M059J (cell line): ENCODE measurements around the gene TIMM17B. TPM values are rescaled to one million over a fixed set of nuclear protein-coding genes. Genes with fewer than 3 reads are reported as not detected.
"Not testable (repeated sequence)": the region's sequence is repeated elsewhere in the genome, so short reads cannot be mapped to it uniquely, and the experiment has no call there.

ENCODE experiments used
- DNase-seq: peaks from one replicate; pipeline ENCODE4 v3.0.0-alpha.2; 2012; ENCODE audit warnings: low read depth
- total RNA-seq: library from RNA; depleted of rRNA; stranded (reverse); fragments of >200 nt; shearing (Covaris generic); gene quantifications from 2 replicates; pipeline ENCODE4 v1.2.3, GENCODE V29; 2014; rRNA removed

TIMM17B gene
- total RNA-seq, 1 experiment from 2014 or later = 90.8 TPM

DNA sequence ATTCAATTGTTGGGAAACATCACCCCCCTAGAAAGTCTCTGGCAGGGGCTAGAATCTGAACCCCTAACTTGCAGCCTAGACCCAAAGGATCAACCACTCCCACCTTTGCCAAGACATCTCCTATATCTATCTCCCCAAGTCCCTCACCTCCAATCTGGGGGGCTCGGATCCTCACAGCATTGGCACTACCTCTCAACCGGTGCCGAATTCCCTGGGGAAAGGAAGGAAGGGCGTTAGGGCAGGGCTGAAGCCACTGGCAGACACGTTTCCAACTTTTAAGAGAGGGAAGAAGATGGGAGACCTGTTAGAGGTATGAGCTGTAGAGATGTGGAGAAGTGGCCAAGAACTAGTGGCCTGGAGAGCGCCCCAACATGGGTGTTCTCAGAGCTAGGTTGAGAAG is 2.7 kb downstream of the TIMM17B start:
- DNase-seq = no peak

DNA sequence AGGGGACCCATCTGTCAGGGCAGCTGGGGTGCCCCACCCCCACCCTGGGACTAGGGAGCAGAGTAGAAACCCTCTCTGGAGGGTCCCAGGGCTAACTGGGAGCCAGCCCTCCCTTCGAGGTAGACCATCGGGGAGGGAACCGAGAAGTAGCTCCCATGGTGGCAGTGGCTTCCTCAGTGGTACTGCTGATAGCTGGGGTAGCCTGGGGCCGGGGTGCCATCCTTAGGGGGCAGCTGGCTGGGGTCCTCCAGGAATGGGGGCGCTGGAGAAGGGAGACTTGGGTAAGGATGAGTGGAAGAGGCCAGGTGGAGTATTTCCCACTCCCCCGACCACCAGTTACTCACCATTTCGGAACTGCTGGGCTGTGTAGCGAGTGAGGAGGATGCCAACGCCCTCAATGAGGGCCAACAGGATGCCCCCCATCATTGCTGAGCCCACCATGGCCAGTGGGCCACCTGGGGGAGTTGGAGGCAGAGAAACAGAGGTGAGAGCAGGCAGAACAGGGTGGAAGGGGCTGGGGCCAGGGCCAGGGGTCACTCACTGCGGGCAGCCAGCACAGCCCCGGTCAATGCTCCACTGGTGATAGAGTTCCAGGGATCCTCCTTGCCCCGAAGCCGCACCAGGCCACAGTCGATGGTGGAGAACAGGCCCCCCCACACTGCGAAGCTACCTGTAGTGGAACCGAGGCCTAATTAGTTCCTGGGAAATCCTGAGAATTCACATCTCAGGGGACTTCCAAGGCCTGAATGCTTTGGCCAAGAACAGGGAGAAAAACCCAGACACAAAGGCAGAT is 3.8 kb downstream of the TIMM17B start:
- no peak for DNase-seq

- DNase-seq = no peak
These were observed 4.7 kb downstream of the TIMM17B start for GRCh38 chrX:48892896-48893295.

GRCh38 chrX:48891402-48892288 is 5.9 kb downstream of the TIMM17B start:
- peak; percentile 92 for DNase-seq

DNA sequence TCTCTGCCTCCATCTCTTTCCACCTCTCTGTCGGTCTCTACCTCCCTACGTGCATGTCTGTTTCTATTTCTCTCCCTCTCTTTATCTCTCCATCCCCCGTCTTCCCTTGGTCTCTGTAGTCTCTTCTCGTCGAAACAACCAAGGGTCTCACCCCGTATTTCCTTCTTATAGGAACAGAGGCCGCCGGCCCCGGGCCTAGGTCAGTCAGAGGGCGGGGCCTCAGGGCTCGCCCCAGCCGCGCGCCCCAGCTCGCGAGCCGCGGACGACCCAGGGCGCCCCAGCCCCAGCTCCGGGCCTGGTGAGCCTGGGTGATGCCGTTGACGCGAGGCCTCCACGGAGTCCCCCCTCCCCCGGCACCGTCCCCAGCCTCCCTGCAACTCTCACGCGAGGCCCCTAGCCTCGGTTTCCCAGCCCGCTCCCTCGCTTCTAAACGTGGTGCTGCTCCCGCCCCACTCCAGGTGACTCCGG is 6.6 kb downstream of the TIMM17B start:
- no peak for DNase-seq

DNA sequence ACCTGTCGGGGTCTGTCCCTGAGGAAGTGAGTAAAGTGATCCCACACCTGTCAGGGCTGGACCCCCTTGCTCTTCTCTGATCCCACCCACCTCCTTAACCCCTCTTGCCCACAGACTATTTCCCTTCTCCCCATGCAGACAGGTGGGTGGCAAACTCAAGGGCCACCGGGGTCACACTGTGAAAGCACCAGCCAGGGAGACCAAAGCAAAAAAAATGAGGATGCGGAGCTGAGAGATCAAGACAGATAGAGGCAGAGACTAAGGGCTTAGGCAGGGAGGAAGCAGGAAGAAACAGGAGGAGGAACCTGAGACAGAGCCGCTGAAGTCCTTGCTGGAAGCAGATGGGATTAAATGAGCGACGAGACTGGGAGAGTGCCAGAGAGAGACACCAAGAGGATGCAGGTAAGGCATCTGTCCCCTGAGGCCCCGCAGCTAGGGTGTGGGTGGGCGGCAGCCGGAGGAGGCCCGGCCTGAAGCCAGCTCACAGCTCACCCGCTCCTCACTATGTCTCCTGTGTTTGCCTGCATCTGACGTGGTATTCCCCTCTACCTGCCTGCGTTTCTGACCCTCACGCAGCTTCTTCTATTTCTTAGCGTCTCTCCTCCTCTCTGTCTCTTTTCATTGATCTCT is 7.2 kb downstream of the TIMM17B start:
- DNase-seq = no peak

DNA sequence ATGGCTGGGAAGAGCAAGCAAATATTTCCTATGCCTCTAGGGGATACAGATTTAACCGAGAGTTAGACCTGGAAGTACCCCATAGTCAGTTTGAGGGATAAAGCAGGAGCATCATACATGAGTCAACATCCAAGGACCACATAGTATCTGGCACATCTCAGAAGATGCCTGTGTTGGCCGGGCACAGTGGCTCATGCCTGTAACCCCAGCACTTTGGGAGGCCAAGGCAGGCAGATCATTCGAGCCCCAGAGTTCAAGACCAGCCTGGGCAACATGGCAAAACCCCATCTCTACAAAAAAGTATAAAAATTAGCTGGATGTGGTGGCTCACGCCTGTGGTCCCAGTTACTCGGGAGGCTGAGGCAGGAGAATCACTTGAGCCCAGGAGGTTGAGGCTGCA is 11.0 kb downstream of the TIMM17B start:
- DNase-seq = not testable (repeated sequence)

DNA sequence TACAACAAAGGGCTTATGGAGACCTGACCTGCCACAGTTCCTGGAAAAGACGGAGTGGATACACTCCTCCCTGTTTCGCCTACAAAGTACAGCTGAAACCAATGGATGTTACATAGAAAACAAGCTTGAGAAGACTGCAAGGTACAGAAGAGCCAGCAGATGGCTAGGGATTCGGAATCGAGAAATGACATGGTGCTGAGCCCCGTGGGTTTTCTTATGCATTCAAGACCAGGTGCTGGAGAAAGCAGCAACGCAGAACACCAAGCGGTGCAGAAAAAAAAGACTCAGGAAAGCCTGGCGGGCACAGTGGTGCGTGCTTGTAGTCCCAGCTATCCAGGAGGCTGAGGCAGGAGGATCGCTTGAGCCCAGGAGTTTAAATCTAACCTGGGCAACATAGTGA is 13.8 kb downstream of the TIMM17B start:
- DNase-seq = no peak

DNA sequence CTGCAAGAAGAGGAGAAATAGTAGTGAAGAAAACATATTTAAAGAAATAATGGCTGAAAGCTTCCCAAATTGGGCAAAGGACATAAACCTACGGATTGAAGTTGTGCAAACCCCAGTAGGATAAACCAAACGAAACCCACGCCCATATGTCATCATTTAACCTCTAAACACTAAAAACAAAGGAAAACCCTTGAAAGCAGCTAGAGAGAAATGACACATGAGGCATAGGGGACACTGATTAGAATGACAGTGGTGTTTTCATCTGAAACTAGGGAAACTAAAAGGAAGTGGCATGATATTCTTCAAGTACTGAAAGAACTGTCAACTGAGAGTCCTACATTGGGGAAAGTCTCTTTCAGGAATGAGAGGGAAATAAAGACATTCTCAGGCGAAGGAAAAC is 20.6 kb downstream of the TIMM17B start:
- not testable (repeated sequence) for DNase-seq

DNA sequence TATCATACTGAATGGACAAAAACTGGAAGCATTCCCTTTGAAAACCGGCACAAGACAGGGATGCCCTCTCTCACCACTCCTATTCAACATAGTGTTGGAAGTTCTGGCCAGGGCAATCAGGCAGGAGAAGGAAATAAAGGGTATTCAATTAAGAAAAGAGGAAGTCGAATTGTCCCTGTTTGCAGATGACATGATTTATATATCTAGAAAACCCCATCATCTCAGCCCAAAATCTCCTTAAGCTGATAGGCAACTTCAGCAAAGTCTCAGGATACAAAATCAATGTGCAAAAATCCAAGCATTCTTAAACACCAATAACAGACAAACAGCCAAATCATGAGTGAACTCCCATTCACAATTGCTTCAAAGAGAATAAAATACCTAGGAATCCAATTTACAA is 25.6 kb downstream of the TIMM17B start:
- DNase-seq = not testable (repeated sequence)

- peak; percentile 88 for DNase-seq
These were observed 33.4 kb downstream of the TIMM17B start for GRCh38 chrX:48864210-48864609.

GRCh38 chrX:48854898-48855297 is 42.7 kb downstream of the TIMM17B start:
- peak; percentile 32 for DNase-seq

- DNase-seq = not testable (repeated sequence)
These were observed 43.3 kb downstream of the TIMM17B start for GRCh38 chrX:48854121-48854804.

GRCh38 chrX:48853494-48853893 is 44.1 kb downstream of the TIMM17B start:
- not testable (repeated sequence) for DNase-seq

- DNase-seq = no peak
These were observed 44.7 kb downstream of the TIMM17B start for GRCh38 chrX:48852857-48853256.

- DNase-seq = no peak
These were observed 48.7 kb downstream of the TIMM17B start for GRCh38 chrX:48848847-48849246.

Other genes with a start within 250 kb of the TIMM17B start
- gene WAS, start 214.0 kb downstream of the TIMM17B start, total RNA-seq = not detected in 2 replicates
- gene SUV39H1, start 201.0 kb downstream of the TIMM17B start, total RNA-seq = 15.1 and 22.8 TPM in 2 replicates
- gene GLOD5, start 136.0 kb downstream of the TIMM17B start, total RNA-seq = not detected in 2 replicates
- gene GATA1, start 111.2 kb downstream of the TIMM17B start, total RNA-seq = not detected in 2 replicates
- 44.8 and 50.7 TPM in 2 replicates for gene HDAC6, start 95.7 kb downstream of the TIMM17B start, total RNA-seq
- gene ERAS, start 71.3 kb downstream of the TIMM17B start, total RNA-seq = not detected in 2 replicates
- 4.1 and 9.0 TPM in 2 replicates for gene PCSK1N, start 62.2 kb downstream of the TIMM17B start, total RNA-seq
- gene PQBP1, start 162 bp upstream of the TIMM17B start, total RNA-seq = 44.6 and 53.9 TPM in 2 replicates
- 70.5 and 77.8 TPM in 2 replicates for gene SLC35A2, start 13.9 kb upstream of the TIMM17B start, total RNA-seq
- 14.2 and 14.3 TPM in 2 replicates for gene PIM2, start 21.3 kb upstream of the TIMM17B start, total RNA-seq
- 27.3 and 54.4 TPM in 2 replicates for gene OTUD5, start 59.8 kb upstream of the TIMM17B start, total RNA-seq
- gene KCND1, start 74.1 kb upstream of the TIMM17B start, total RNA-seq = 0.76 and 1.7 TPM in 2 replicates
- 20.1 and 46.6 TPM in 2 replicates for gene GRIPAP1, start 104.5 kb upstream of the TIMM17B start, total RNA-seq
- 40.9 and 71.6 TPM in 2 replicates for gene TFE3, start 145.6 kb upstream of the TIMM17B start, total RNA-seq
- gene CCDC120, start 161.2 kb upstream of the TIMM17B start, total RNA-seq = 0.07 and 1.1 TPM in 2 replicates
- 25.0 and 29.3 TPM in 2 replicates for gene PRAF2, start 176.2 kb upstream of the TIMM17B start, total RNA-seq
- 39.5 and 45.2 TPM in 2 replicates for gene WDR45, start 182.1 kb upstream of the TIMM17B start, total RNA-seq
- 35.9 and 49.1 TPM in 2 replicates for gene GPKOW, start 226.0 kb upstream of the TIMM17B start, total RNA-seq